Hepatocyte (in vitro differentiated cells): ENCODE results near the gene EID3. TPM values are rescaled to one million over a fixed set of nuclear protein-coding genes. Genes with fewer than 3 reads are reported as not detected.

Experiments
- DNase-seq: peaks from one replicate; pipeline ENCODE4 v3.0.0-alpha.2; 2016; ENCODE audit warnings: low spot score
- H2AFZ ChIP-seq: fragments of 200-600 bp; sonication (generic); 2 replicates; pipeline ENCODE4 v1.6.0; 2016; ENCODE audit warnings: antibody characterized with exemption, mild to moderate bottlenecking
- H3K27ac ChIP-seq: fragments of 200-600 bp; sonication (generic); 2 replicates; pipeline ENCODE4 v1.5.1; 2016; ENCODE audit warnings: mild to moderate bottlenecking
- H3K27me3 ChIP-seq: fragments of 200-600 bp; sonication (generic); 2 replicates; pipeline ENCODE4 v1.6.1; 2016
- H3K36me3 ChIP-seq: fragments of 200-600 bp; sonication (generic); replicated peaks from 2 replicates; pipeline ENCODE4 v1.5.1; 2016; ENCODE audit warnings: low read depth; ENCODE audit not compliant: insufficient read depth
- H3K4me1 ChIP-seq: fragments of 200-600 bp; sonication (generic); 2 replicates; pipeline ENCODE4 v1.5.1; 2016; ENCODE audit warnings: mild to moderate bottlenecking, moderate library complexity; ENCODE audit not compliant: insufficient read depth
- H3K4me2 ChIP-seq: fragments of 200-600 bp; sonication (generic); 2 replicates; pipeline ENCODE4 v1.6.0; 2016
- H3K4me3 ChIP-seq: fragments of 200-600 bp; sonication (generic); 2 replicates; pipeline ENCODE4 v1.5.1; 2016; ENCODE audit warnings: mild to moderate bottlenecking
- H3K79me2 ChIP-seq: fragments of 200-600 bp; sonication (generic); 2 replicates; pipeline ENCODE4 v1.6.0; 2017; ENCODE audit warnings: mild to moderate bottlenecking
- H3K9me2 ChIP-seq: fragments of 200-600 bp; sonication (generic); replicated peaks from 2 replicates; pipeline ENCODE4 v1.6.0; 2017; ENCODE audit warnings: mild to moderate bottlenecking; ENCODE audit not compliant: insufficient read depth
- H3K9me3 ChIP-seq: fragments of 200-600 bp; sonication (generic); 2 replicates; pipeline ENCODE4 v1.5.1; 2016; ENCODE audit warnings: low read depth, mild to moderate bottlenecking
- H4K20me1 ChIP-seq: fragments of 200-600 bp; sonication (generic); 2 replicates; pipeline ENCODE4 v1.6.0; 2016; ENCODE audit warnings: mild to moderate bottlenecking; ENCODE audit not compliant: insufficient read depth, poor library complexity, severe bottlenecking
- EZH2 ChIP-seq: fragments of 200-600 bp; sonication (generic); IDR thresholded peaks from 2 replicates; pipeline ENCODE4 v1.6.1; 2016; ENCODE audit warnings: antibody characterized with exemption, mild to moderate bottlenecking, borderline replicate concordance
- EZH2phosphoT487 ChIP-seq: fragments of 200-600 bp; sonication (generic); IDR thresholded peaks from one replicate; pipeline ENCODE4 v1.6.1; 2018; ENCODE audit warnings: antibody characterized with exemption, mild to moderate bottlenecking, low read depth, moderate library complexity; ENCODE audit not compliant: unreplicated experiment, severe bottlenecking
- WGBS: methylation state at CpG from one replicate; pipeline ENCODE4 v1.1.6; 2016; ENCODE audit warnings: low lambda C conversion rate; ENCODE audit errors: missing lambda C conversion rate; 5-methylcytosine and 5-hydroxymethylcytosine counted together
- polyA plus RNA-seq: library from polyadenylated mRNA; unstranded; fragments of >200 nt; fragmentation: Nextera tagmentation; extraction: Ambion mirVana; gene quantifications from 2 replicates; pipeline ENCODE4 v1.2.1, GENCODE V29; 2016
- total RNA-seq: library from RNA; depleted of rRNA; stranded (reverse); fragments of >200 nt; gene quantifications from 2 replicates; pipeline ENCODE4 v1.2.3, GENCODE V29; 2014
- TF ChIP-seq, protein P1 (sequence below): fragments of 200-600 bp; sonication (generic); IDR thresholded peaks from 2 replicates; pipeline ENCODE4 v1.5.1; 2016; ENCODE audit warnings: antibody characterized with exemption, mild to moderate bottlenecking; ENCODE audit not compliant: poor library complexity

Gene EID3
- total RNA-seq (8.0 and 10.1 TPM in 2 replicates), polyA plus RNA-seq (1.7 and 3.8 TPM in 2 replicates)

DNA sequence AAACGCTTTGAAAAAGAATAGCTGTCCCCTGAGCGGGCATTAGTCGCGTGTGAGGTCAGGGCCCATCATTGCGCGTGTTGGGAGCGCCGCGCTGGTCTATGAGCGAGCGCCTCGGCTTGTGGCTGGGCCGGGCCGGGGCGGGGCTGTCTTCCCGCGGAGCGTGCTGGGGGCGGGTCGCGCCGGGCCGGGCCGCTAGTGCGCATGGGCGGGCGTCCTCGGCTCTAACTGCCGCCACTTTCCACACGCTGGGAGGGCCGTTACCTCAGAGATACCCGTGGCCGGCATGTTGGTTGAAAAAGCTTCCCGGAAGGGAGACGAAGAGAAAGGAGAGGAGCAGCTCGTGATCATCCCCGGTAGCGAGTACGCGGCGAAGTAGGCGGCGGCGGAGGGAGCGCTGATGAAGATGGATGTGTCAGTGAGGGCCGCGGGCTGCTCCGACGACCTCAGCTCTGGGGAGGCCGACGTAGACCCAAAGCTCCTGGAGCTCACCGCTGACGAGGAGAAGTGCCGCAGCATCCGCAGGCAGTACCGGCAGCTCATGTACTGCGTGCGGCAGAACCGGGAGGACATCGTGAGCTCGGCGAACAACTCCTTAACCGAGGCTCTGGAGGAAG is at the start of gene EID3:
EID3 (plus strand) TSS at position 202 of the 614 bp plus-strand sequence; CDS start at position 398, 196 bp downstream.
- Histone ChIP-seq H2AFZ (peak within 1 kb of the TSS; percentile 77), H3K9me2 (no peaks in the 10 kb centered on the region), H3K36me3 (no peaks in the 10 kb centered on the region), H4K20me1 (peaks cover 49% of the 10 kb centered on the region), H3K27ac (peak within 1 kb of the TSS; percentile 81), H3K4me1 (peaks cover 9% of the 10 kb centered on the region), H3K27me3 (no peaks in the 10 kb centered on the region), H3K4me3 (peak within 1 kb of the TSS; percentile 21), H3K79me2 (peaks cover 90% of the 10 kb centered on the region), H3K9me3 (no peaks in the 10 kb centered on the region), H3K4me2 (peak within 1 kb of the TSS; percentile 81)
- peak; percentile 91 for DNase-seq
- 35% methylated on average over 57 of the region's 63 CpGs for WGBS
- TF ChIP-seq EZH2 (no peak), EZH2phosphoT487 (no peak)
- TF ChIP-seq, protein P1, sequence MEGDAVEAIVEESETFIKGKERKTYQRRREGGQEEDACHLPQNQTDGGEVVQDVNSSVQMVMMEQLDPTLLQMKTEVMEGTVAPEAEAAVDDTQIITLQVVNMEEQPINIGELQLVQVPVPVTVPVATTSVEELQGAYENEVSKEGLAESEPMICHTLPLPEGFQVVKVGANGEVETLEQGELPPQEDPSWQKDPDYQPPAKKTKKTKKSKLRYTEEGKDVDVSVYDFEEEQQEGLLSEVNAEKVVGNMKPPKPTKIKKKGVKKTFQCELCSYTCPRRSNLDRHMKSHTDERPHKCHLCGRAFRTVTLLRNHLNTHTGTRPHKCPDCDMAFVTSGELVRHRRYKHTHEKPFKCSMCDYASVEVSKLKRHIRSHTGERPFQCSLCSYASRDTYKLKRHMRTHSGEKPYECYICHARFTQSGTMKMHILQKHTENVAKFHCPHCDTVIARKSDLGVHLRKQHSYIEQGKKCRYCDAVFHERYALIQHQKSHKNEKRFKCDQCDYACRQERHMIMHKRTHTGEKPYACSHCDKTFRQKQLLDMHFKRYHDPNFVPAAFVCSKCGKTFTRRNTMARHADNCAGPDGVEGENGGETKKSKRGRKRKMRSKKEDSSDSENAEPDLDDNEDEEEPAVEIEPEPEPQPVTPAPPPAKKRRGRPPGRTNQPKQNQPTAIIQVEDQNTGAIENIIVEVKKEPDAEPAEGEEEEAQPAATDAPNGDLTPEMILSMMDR, result no peak

GRCh38 chr12:104257913-104258472 is 45.5 kb upstream of the EID3 start:
- DNase-seq, result no peak
- no peaks in the 10 kb centered on the region for H3K36me3 ChIP-seq
- TF ChIP-seq EZH2 (no peak), EZH2phosphoT487 (no peak)
- TF ChIP-seq, protein P1, result no peak
- H3K79me2 ChIP-seq, result no peaks in the 10 kb centered on the region
- no peaks in the 10 kb centered on the region for H4K20me1 ChIP-seq
- H3K4me1 ChIP-seq, result no peaks in the 10 kb centered on the region
- no peak overlapping the region for H3K4me2 ChIP-seq
- no peak overlapping the region for H3K27ac ChIP-seq
- no peaks in the 10 kb centered on the region for H3K27me3 ChIP-seq
- no peaks in the 10 kb centered on the region for H3K9me3 ChIP-seq
- H3K4me3 ChIP-seq, result no peak overlapping the region
- H2AFZ ChIP-seq, result no peak overlapping the region
- H3K9me2 ChIP-seq, result no peaks in the 10 kb centered on the region

DNA sequence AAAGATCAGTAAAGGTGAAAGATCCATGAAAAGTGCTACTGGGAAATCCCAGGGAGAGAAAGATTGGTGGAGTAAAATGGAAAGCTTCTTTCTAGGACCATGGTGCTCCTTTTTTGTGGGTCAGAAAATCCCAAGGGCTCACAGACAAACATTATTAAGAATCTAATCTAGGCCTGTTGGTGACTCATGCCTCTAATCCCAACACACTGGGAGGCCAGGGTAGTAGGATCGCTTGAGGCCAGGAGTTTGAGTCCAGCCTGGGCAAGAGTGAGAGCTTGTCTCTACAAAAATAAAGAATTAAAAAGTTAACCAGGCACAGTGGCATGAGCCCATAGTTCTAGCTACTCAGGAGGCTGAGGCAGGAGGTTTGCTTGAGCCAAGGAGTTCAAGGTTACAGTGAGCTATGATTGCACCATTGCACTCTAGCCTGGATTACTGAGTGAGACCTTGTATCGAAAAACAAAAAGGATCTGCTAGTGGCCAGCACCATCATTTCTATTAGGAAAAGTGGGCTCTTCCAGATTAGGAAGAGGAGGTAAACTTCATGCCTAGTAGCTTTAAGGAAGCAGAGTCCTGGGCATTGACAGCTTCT is 45.0 kb upstream of the EID3 start:
- Histone ChIP-seq H4K20me1 (no peaks in the 10 kb centered on the region), H3K79me2 (no peaks in the 10 kb centered on the region), H3K27me3 (no peaks in the 10 kb centered on the region), H3K27ac (no peak overlapping the region), H3K36me3 (no peaks in the 10 kb centered on the region), H3K9me2 (no peaks in the 10 kb centered on the region), H3K4me2 (no peak overlapping the region), H3K9me3 (no peaks in the 10 kb centered on the region), H2AFZ (no peak overlapping the region), H3K4me3 (no peak overlapping the region), H3K4me1 (no peaks in the 10 kb centered on the region)
- 76% methylated on average over 2 of the region's 2 CpGs for WGBS
- no peak for DNase-seq
- no peak for TF ChIP-seq EZH2phosphoT487
- TF ChIP-seq EZH2, result no peak
- TF ChIP-seq, protein P1, result no peak
